Upper lobe of left lung (tissue), 4 donors: Measurements from ENCODE around the gene SUPT3H.

Source experiments
- POLR2A ChIP-seq, 4 donors: fragments of 450-650 bp; IDR thresholded peaks; one replicate each; pipeline ENCODE4 v1.5.1; 2016 to 2017; ENCODE audit warnings: antibody characterized with exemption in 4 of 4, mild to moderate bottlenecking in 2 of 4
- TF ChIP-seq, protein P1 (sequence below), 6 experiments: fragments of 450-650 bp in 4 of 6; fragments of 200-600 bp in 2 of 6; sonication (generic) in 2 of 6; IDR thresholded peaks; one replicate each; pipeline ENCODE4 v1.5.1; 2016 to 2019; ENCODE audit warnings: antibody characterized with exemption in 6 of 6

DNA sequence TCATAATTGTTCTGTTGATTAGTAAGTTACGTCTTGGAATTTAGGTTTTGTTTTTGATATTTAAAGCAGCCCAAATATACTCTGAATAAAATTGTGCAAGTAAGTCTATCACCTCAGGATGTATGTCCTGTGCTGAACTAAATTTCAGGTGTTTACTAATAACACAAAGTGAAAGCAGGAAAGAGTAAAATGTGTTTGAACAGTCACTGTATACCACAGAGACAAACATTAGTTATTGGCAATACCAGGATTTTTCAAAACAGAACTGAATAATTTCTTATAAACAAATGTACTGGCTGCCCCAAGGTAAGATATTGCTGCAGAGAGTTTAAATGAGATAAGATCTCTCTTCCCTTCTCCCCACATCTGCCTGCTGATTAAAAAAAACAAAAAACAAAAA is 454.3 kb downstream of the SUPT3H start:
- TF ChIP-seq, protein P1, sequence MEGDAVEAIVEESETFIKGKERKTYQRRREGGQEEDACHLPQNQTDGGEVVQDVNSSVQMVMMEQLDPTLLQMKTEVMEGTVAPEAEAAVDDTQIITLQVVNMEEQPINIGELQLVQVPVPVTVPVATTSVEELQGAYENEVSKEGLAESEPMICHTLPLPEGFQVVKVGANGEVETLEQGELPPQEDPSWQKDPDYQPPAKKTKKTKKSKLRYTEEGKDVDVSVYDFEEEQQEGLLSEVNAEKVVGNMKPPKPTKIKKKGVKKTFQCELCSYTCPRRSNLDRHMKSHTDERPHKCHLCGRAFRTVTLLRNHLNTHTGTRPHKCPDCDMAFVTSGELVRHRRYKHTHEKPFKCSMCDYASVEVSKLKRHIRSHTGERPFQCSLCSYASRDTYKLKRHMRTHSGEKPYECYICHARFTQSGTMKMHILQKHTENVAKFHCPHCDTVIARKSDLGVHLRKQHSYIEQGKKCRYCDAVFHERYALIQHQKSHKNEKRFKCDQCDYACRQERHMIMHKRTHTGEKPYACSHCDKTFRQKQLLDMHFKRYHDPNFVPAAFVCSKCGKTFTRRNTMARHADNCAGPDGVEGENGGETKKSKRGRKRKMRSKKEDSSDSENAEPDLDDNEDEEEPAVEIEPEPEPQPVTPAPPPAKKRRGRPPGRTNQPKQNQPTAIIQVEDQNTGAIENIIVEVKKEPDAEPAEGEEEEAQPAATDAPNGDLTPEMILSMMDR (IDR thresholded peaks at IDR 0.05), result no peak
- no peak for TF ChIP-seq POLR2A (IDR thresholded peaks at IDR 0.05)
